Measurements from ENCODE around the gene CYSTM1.

Gene CYSTM1

GRCh38 chr5:140178482-140179116 lies 3.6 kb downstream of the CYSTM1 start:
- Mint-ChIP-seq H3K9me3 (ENCODE audit: low read depth) (no peaks in the 10 kb centered on the region), H3K4me1 (ENCODE audit: low read depth) (peaks cover 12% of the 10 kb centered on the region), H3K27ac (no peak overlapping the region), H3K36me3 (no peaks in the 10 kb centered on the region), H3K4me3 (no peak overlapping the region), H3K27me3 (no peaks in the 10 kb centered on the region)

GRCh38 chr5:140181002-140181483 lies 6.1 kb downstream of the CYSTM1 start:
- Mint-ChIP-seq H3K27me3 (no peaks in the 10 kb centered on the region), H3K36me3 (no peaks in the 10 kb centered on the region), H3K9me3 (ENCODE audit: low read depth) (no peaks in the 10 kb centered on the region), H3K27ac (no peak overlapping the region), H3K4me3 (no peak overlapping the region), H3K4me1 (ENCODE audit: low read depth) (peaks cover under 1% of the 10 kb centered on the region)

GRCh38 chr5:140181525-140181924 lies 6.5 kb downstream of the CYSTM1 start:
- Mint-ChIP-seq H3K27me3 (no peaks in the 10 kb centered on the region), H3K9me3 (ENCODE audit: low read depth) (no peaks in the 10 kb centered on the region), H3K4me1 (ENCODE audit: low read depth) (no peaks in the 10 kb centered on the region), H3K4me3 (no peak overlapping the region), H3K27ac (no peak overlapping the region), H3K36me3 (no peaks in the 10 kb centered on the region)

DNA sequence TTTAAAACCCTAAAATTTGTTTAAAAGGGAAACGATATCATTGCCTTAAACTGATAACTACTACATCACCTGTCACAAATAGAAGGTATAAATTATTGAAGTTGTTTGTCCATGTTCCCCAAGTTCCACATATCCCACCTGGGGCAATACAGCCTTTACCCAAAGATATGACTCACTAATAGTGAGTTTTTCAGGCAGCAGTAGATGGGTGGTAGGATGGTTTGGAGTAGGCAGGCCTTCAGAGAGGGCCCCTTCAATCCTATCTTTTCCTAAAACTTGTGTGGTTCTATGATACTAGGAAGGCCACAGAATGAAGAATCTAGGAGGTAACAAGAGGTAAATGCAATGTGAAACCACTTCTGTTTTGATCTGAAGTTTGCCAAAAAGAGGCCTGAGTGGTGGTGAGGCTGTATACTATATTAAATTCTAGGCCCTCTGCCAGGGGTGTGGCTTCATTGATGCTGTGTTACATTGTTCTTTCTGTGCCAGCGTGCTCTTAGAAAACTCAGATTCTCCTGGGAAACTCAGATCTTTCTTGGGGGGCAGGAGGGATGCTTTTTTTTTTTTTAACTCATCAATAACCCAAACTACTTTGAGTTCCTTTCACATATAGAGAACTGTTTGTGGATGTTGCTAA lies 7.2 kb downstream of the CYSTM1 start:
- no peaks in the 10 kb centered on the region for H3K4me1 Mint-ChIP-seq (ENCODE audit: low read depth)
- no peak overlapping the region for H3K4me3 Mint-ChIP-seq
- H3K27me3 Mint-ChIP-seq = no peaks in the 10 kb centered on the region
- no peak overlapping the region for H3K27ac Mint-ChIP-seq
- H3K36me3 Mint-ChIP-seq = no peaks in the 10 kb centered on the region
- H3K9me3 Mint-ChIP-seq (ENCODE audit: low read depth) = no peaks in the 10 kb centered on the region

GRCh38 chr5:140182803-140183367 lies 7.9 kb downstream of the CYSTM1 start:
- H3K4me3 Mint-ChIP-seq = no peak overlapping the region
- no peaks in the 10 kb centered on the region for H3K9me3 Mint-ChIP-seq (ENCODE audit: low read depth)
- no peaks in the 10 kb centered on the region for H3K4me1 Mint-ChIP-seq (ENCODE audit: low read depth)
- no peaks in the 10 kb centered on the region for H3K36me3 Mint-ChIP-seq
- H3K27me3 Mint-ChIP-seq = no peaks in the 10 kb centered on the region
- no peak overlapping the region for H3K27ac Mint-ChIP-seq

- no peak overlapping the region for H3K27ac Mint-ChIP-seq
- no peaks in the 10 kb centered on the region for H3K27me3 Mint-ChIP-seq
- H3K4me1 Mint-ChIP-seq (ENCODE audit: low read depth) = no peaks in the 10 kb centered on the region
- peaks cover 5% of the 10 kb centered on the region for H3K36me3 Mint-ChIP-seq
- H3K9me3 Mint-ChIP-seq (ENCODE audit: low read depth) = no peaks in the 10 kb centered on the region
- H3K4me3 Mint-ChIP-seq = no peak overlapping the region
Observed at GRCh38 chr5:140185409-140185808, 10.4 kb downstream of the CYSTM1 start.

- no peaks in the 10 kb centered on the region for H3K27me3 Mint-ChIP-seq
- no peaks in the 10 kb centered on the region for H3K9me3 Mint-ChIP-seq (ENCODE audit: low read depth)
- H3K4me1 Mint-ChIP-seq (ENCODE audit: low read depth) = no peaks in the 10 kb centered on the region
- H3K27ac Mint-ChIP-seq = no peak overlapping the region
- H3K4me3 Mint-ChIP-seq = no peak overlapping the region
- H3K36me3 Mint-ChIP-seq = peaks cover 5% of the 10 kb centered on the region
Observed at GRCh38 chr5:140186267-140186671, 11.3 kb downstream of the CYSTM1 start.

DNA sequence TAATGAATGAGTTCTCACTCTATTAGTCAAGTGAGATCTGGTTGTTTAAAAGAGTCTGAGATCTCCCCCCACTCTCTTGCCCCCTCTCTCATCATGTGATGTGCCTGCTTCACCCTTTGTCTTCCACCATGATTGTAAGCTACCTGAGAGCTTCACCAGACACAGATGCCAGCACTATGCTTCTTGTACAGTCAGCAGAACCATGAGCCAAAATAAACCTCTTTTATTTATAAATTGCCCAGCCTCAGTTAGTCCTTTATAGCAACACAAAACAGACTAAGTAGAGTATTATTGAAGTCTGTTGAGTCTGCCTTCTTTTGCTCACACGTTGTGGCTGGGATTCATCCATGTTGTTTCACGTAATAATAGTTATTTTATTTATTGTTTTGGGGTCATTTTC lies 14.3 kb downstream of the CYSTM1 start:
- Mint-ChIP-seq H3K4me1 (ENCODE audit: low read depth) (no peaks in the 10 kb centered on the region), H3K36me3 (peaks cover 7% of the 10 kb centered on the region), H3K9me3 (ENCODE audit: low read depth) (no peaks in the 10 kb centered on the region), H3K27me3 (no peaks in the 10 kb centered on the region), H3K27ac (no peak overlapping the region), H3K4me3 (no peak overlapping the region)

GRCh38 chr5:140189977-140190871 lies 15.2 kb downstream of the CYSTM1 start:
- H3K27me3 Mint-ChIP-seq = no peaks in the 10 kb centered on the region
- H3K4me1 Mint-ChIP-seq (ENCODE audit: low read depth) = no peaks in the 10 kb centered on the region
- peaks cover 7% of the 10 kb centered on the region for H3K36me3 Mint-ChIP-seq
- no peak overlapping the region for H3K4me3 Mint-ChIP-seq
- H3K9me3 Mint-ChIP-seq (ENCODE audit: low read depth) = no peaks in the 10 kb centered on the region
- no peak overlapping the region for H3K27ac Mint-ChIP-seq

GRCh38 chr5:140190872-140191218 lies 15.9 kb downstream of the CYSTM1 start:
- Mint-ChIP-seq H3K9me3 (ENCODE audit: low read depth) (no peaks in the 10 kb centered on the region), H3K27me3 (no peaks in the 10 kb centered on the region), H3K4me3 (no peak overlapping the region), H3K4me1 (ENCODE audit: low read depth) (no peaks in the 10 kb centered on the region), H3K36me3 (peaks cover 7% of the 10 kb centered on the region), H3K27ac (no peak overlapping the region)

GRCh38 chr5:140192715-140193430 lies 17.9 kb downstream of the CYSTM1 start:
- no peaks in the 10 kb centered on the region for H3K4me1 Mint-ChIP-seq (ENCODE audit: low read depth)
- H3K27me3 Mint-ChIP-seq = no peaks in the 10 kb centered on the region
- no peak overlapping the region for H3K27ac Mint-ChIP-seq
- peaks cover 13% of the 10 kb centered on the region for H3K36me3 Mint-ChIP-seq
- H3K9me3 Mint-ChIP-seq (ENCODE audit: low read depth) = no peaks in the 10 kb centered on the region
- H3K4me3 Mint-ChIP-seq = no peak overlapping the region

DNA sequence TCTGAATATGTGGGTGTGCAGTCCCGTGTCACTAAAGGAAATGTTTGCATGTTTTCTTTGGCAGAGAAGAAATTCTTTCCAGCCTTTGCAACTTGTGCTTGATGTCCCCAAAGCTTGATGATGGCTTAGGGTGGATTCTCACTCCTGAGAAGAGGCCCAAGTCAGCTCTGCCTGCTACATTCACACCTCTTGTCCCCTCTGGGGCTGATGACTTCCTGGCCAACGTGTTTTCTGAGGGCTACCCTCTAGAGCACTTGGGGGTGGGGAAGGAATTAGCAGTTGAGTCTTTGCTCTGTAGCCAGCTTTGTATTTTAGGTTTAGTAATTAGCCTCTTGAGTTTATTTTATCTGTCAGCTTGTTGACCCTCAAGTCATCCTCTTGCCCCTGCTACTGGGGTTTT lies 19.7 kb downstream of the CYSTM1 start:
- Mint-ChIP-seq H3K4me3 (no peak overlapping the region), H3K27me3 (no peaks in the 10 kb centered on the region), H3K9me3 (ENCODE audit: low read depth) (no peaks in the 10 kb centered on the region), H3K36me3 (peaks cover 10% of the 10 kb centered on the region), H3K4me1 (ENCODE audit: low read depth) (no peaks in the 10 kb centered on the region), H3K27ac (no peak overlapping the region)

- Mint-ChIP-seq H3K36me3 (peaks cover 10% of the 10 kb centered on the region), H3K9me3 (ENCODE audit: low read depth) (no peaks in the 10 kb centered on the region), H3K27me3 (no peaks in the 10 kb centered on the region), H3K27ac (no peak overlapping the region), H3K4me3 (no peak overlapping the region), H3K4me1 (ENCODE audit: low read depth) (no peaks in the 10 kb centered on the region)
Observed at GRCh38 chr5:140196115-140196814, 21.3 kb downstream of the CYSTM1 start.

DNA sequence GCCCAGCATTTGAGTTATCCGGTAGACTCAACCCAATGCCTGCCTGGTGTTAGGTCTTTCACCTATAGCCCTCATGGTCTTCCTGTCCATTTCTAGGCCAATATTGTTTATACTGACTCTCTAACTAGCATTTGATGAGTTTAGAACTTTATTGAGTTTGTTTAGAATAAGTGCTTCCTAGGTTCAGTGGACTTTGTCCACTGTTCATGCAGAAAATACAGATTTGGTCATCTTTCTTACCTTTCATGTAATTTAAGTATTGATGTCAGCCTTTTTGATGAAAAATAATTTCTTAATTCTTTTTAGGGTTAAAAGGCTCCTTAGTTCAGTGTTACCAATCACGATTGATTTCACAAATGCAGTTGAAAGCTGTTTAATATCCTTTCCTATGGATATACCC lies 22.0 kb downstream of the CYSTM1 start:
- H3K27ac Mint-ChIP-seq = no peak overlapping the region
- H3K36me3 Mint-ChIP-seq = peaks cover 10% of the 10 kb centered on the region
- H3K27me3 Mint-ChIP-seq = no peaks in the 10 kb centered on the region
- no peaks in the 10 kb centered on the region for H3K4me1 Mint-ChIP-seq (ENCODE audit: low read depth)
- no peak overlapping the region for H3K4me3 Mint-ChIP-seq
- H3K9me3 Mint-ChIP-seq (ENCODE audit: low read depth) = no peaks in the 10 kb centered on the region
